Measurements from ENCODE around the gene ERP44.

The ERP44 gene

DNA sequence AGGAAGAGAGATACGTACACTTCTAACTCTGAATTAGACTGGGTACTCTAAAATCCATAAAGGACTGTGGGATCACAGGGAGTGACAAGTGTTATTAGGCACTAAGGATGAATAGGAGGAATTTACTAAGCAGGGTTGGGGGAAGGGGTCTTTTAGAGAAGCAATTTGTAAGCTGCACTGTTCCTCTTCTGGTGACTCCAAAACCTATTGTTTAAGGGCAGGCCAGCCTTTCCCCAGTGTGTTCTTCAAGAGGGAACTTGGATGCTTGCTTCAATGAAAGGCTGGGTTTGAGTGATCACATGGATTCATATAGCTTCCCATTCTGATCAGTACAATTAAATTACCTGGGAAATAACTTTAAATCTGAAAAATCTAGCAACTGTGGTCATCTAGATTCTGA, 120.6 kb downstream of the ERP44 start:
- TF ChIP-seq CTCF (IDR thresholded peaks at IDR 0.05; ENCODE audit: control insufficient read depth, extremely low read depth, insufficient read depth): no peak
- DNase-seq (ENCODE audit: low read depth): no peak
- H3K4me3 ChIP-seq (ENCODE audit: low read depth, low read length): no peak overlapping the region

DNA sequence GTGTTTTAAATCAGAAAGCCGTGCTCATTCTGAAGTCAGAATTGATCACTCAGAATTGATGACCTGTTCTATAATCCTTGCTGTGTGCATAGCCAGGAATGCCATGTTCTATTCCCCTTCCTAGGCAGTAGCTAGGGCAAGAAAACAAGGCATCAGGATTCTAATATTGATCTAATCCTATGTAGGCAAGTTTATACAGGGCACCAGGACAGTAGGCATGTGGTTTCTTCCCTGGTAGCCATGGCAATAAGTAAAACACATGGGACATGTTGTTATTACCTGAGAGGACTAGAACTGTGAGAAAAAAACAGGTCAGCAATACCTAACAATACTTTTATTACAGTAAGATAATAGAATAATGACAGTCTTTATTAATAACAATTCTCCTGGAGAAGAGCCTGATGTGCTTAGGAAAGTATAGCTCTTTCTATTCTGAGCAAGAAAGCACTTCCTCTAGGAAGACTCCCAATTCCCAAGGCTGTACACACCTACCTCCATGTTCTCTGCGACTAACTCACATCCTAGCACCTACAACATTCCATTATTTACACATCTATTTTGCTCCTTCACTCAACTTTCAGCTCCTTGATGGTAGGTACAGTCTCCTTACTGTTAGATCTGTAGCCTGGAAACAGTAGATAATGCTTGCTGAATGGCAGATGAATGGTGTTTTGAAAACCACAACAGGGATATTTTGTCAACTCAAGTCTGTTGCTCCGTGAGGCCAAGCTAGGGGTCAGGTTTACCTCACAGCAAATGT, 121.6 kb downstream of the ERP44 start:
- DNase-seq (ENCODE audit: low read depth): no peak
- TF ChIP-seq CTCF (IDR thresholded peaks at IDR 0.05; ENCODE audit: control insufficient read depth, extremely low read depth, insufficient read depth): no peak
- no peak overlapping the region for H3K4me3 ChIP-seq (ENCODE audit: low read depth, low read length)

GRCh38 chr9:99973455-99973854, 125.3 kb downstream of the ERP44 start:
- DNase-seq (ENCODE audit: low read depth): no peak
- no peak overlapping the region for H3K4me3 ChIP-seq (ENCODE audit: low read depth, low read length)
- TF ChIP-seq CTCF (IDR thresholded peaks at IDR 0.05; ENCODE audit: control insufficient read depth, extremely low read depth, insufficient read depth): no peak

GRCh38 chr9:99971410-99971809, 127.4 kb downstream of the ERP44 start:
- peak; percentile 52 for DNase-seq (ENCODE audit: low read depth)
- TF ChIP-seq CTCF (IDR thresholded peaks at IDR 0.05; ENCODE audit: control insufficient read depth, extremely low read depth, insufficient read depth): no peak
- no peak overlapping the region for H3K4me3 ChIP-seq (ENCODE audit: low read depth, low read length)

DNA sequence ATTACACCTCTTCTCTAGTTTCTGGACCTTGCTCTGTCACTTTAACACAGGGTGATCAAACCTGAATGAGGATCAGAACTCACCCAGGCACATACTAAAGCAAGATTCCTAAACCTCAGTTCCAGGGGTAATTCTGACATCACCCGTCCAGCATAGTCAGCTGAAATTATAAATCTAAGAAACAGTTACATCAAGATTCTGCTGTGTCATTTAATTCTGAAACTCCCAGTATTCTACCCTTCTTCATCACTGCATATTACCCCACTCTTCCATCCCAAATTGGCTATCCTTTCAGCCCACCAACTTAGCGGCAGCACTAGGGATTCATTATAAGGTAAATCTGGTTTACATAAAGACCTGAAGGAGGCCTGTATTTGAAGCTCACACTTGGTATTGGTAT, 128.3 kb downstream of the ERP44 start:
- no peak overlapping the region for H3K4me3 ChIP-seq (ENCODE audit: low read depth, low read length)
- TF ChIP-seq CTCF (IDR thresholded peaks at IDR 0.05; ENCODE audit: control insufficient read depth, extremely low read depth, insufficient read depth): no peak
- DNase-seq (ENCODE audit: low read depth): no peak

DNA sequence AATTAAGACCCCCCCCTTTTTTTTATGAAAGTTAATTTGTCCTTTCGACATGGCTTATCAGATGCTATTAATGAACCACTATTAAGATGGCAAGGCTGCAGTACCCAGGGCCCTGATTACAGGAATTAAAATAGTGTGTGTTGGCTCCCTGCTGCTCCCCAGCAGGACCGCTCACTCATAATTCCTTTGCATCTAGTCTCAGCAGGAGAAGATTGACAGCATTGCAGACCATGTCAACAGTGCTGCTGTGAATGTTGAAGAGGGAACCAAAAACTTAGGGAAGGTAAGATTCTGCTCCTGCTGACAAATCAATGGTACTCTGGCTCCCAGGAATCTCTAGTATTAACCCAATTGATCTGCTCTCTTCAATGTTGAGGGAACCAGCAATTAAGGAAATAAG, 131.3 kb downstream of the ERP44 start:
- no peak for TF ChIP-seq CTCF (IDR thresholded peaks at IDR 0.05; ENCODE audit: control insufficient read depth, extremely low read depth, insufficient read depth)
- DNase-seq (ENCODE audit: low read depth): no peak
- H3K4me3 ChIP-seq (ENCODE audit: low read depth, low read length): no peak overlapping the region

GRCh38 chr9:99966716-99967115, 132.1 kb downstream of the ERP44 start:
- no peak for TF ChIP-seq CTCF (IDR thresholded peaks at IDR 0.05; ENCODE audit: control insufficient read depth, extremely low read depth, insufficient read depth)
- no peak for DNase-seq (ENCODE audit: low read depth)
- H3K4me3 ChIP-seq (ENCODE audit: low read depth, low read length): no peak overlapping the region

All from LNCaP clone FGC (cell line).